Activated T-cell treated with anti-CD3 and anti-CD28 coated beads, Interleukin-2, amount 50 U/mL, for 72 hours (primary cell): ENCODE data around the gene TP53. TPM values are rescaled to one million over a fixed set of nuclear protein-coding genes. Genes with fewer than 3 reads are reported as not detected.

Experiments used
- ATAC-seq, 2 donors: fragments of 150-1000 bp; cut with Tn5 transposase; replicated peaks in 1 of 2; 2 replicates each; pipeline ENCODE4 v1.10.0; 2021; ENCODE audit warnings: moderate library complexity in 2 of 2, mild to moderate bottlenecking in 1 of 2
- DNase-seq, 2 donors: peaks; one replicate each; pipeline ENCODE4 v3.0.0; 2021 to 2022; ENCODE audit warnings: mixed read lengths in 1 of 2
- H3K27ac Mint-ChIP-seq: one replicate; pipeline ENCODE4 v1.8.0; 2022; ENCODE audit warnings: mild to moderate bottlenecking, moderate library complexity, mixed read lengths
- H3K27me3 Mint-ChIP-seq: one replicate; pipeline ENCODE4 v1.8.0; 2022; ENCODE audit warnings: low read depth, mixed read lengths
- H3K36me3 Mint-ChIP-seq, 2 donors: one replicate each; pipeline ENCODE4 v1.8.0; 2022; ENCODE audit warnings: mixed read lengths in 2 of 2, mild to moderate bottlenecking in 1 of 2; ENCODE audit not compliant: insufficient read depth in 2 of 2
- H3K4me1 Mint-ChIP-seq: one replicate; pipeline ENCODE4 v1.8.0; 2022; ENCODE audit warnings: low read depth, mixed read lengths
- H3K4me3 Mint-ChIP-seq, 2 donors: one replicate each; pipeline ENCODE4 v1.8.0; 2022; ENCODE audit warnings: mild to moderate bottlenecking in 2 of 2, mixed read lengths in 2 of 2, moderate library complexity in 2 of 2
- H3K9me3 Mint-ChIP-seq, 2 donors: one replicate each; pipeline ENCODE4 v1.8.0; 2022; ENCODE audit warnings: mixed read lengths in 2 of 2
- total RNA-seq, 2 donors: library from RNA; stranded (reverse); gene quantifications; one replicate each; pipeline ENCODE4 v1.2.3, GENCODE V29; 2022

TP53 gene
- total RNA-seq, 2 donors from 2014 or later, result 183 to 189 TPM

DNA sequence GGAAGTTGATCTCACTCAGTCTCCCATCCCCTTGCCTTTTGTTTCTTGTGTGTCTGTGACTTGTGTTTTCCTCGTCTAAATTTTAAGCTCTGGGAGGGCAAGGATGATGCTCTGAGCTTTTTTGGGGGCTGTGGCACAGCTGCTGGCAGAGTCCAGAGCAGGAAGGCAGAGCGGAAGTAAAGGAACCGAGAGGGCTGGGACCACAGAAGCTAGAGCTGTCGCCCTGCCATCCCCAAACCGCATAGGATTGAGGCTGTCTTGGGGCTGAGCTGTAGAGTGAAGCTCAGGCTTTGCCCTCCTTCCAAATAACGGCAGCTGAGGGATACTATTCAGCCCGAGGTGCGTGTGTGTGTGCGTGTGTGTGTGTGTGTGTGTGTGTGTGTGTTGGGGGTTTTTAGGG is 26.5 kb upstream of the TP53 start:
- DNase-seq (no peak), ATAC-seq (no peak)
- H3K4me1 Mint-ChIP-seq, result peaks cover 31% of the 10 kb centered on the region
- H3K9me3 Mint-ChIP-seq, result no peaks in the 10 kb centered on the region
- no peak overlapping the region for H3K27ac Mint-ChIP-seq
- H3K27me3 Mint-ChIP-seq, result peaks cover 79% of the 10 kb centered on the region
- H3K36me3 Mint-ChIP-seq, result no peaks in the 10 kb centered on the region
- no peak overlapping the region for H3K4me3 Mint-ChIP-seq

GRCh38 chr17:7712111-7712771 is 25.0 kb upstream of the TP53 start:
- DNase-seq (no peak), ATAC-seq (no peak)
- peaks cover 18% of the 10 kb centered on the region for H3K4me1 Mint-ChIP-seq
- H3K9me3 Mint-ChIP-seq, result no peaks in the 10 kb centered on the region
- no peak overlapping the region for H3K27ac Mint-ChIP-seq
- no peak overlapping the region for H3K4me3 Mint-ChIP-seq
- no peaks in the 10 kb centered on the region for H3K36me3 Mint-ChIP-seq
- peaks cover 66% of the 10 kb centered on the region for H3K27me3 Mint-ChIP-seq

- H3K4me1 Mint-ChIP-seq, result peaks cover 15% of the 10 kb centered on the region
- H3K36me3 Mint-ChIP-seq, result no peaks in the 10 kb centered on the region
- peak; percentile 35 to 38 for ATAC-seq
- no peak overlapping the region for H3K27ac Mint-ChIP-seq
- no peak overlapping the region for H3K4me3 Mint-ChIP-seq
- H3K9me3 Mint-ChIP-seq, result no peaks in the 10 kb centered on the region
- H3K27me3 Mint-ChIP-seq, result peaks cover 66% of the 10 kb centered on the region
- DNase-seq, result no peak
Measured at GRCh38 chr17:7711051-7711755, 23.9 kb upstream of the TP53 start.

DNA sequence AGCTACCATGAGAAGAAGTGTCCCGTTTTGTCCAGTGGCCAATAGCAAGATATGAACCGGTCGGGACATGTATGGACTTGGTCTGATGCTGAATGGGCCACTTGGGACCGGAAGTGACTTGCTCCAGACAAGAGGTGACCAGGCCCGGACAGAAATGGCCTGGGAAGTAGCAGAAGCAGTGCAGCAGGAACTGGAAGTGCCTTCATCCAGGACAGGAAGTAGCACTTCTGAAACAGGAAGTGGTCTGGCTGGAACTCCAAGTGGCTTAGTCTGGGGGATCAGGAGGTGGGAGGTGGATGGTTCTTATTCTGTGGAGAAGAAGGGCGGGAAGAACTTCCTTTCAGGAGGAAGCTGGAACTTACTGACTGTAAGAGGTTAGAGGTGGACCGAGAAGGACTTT is 23.0 kb upstream of the TP53 start:
- DNase-seq (no peak), ATAC-seq (no peak)
- Mint-ChIP-seq H3K27ac (no peak overlapping the region), H3K4me3 (no peak overlapping the region), H3K4me1 (peaks cover 20% of the 10 kb centered on the region), H3K27me3 (peaks cover 65% of the 10 kb centered on the region), H3K36me3 (no peaks in the 10 kb centered on the region), H3K9me3 (no peaks in the 10 kb centered on the region)

DNA sequence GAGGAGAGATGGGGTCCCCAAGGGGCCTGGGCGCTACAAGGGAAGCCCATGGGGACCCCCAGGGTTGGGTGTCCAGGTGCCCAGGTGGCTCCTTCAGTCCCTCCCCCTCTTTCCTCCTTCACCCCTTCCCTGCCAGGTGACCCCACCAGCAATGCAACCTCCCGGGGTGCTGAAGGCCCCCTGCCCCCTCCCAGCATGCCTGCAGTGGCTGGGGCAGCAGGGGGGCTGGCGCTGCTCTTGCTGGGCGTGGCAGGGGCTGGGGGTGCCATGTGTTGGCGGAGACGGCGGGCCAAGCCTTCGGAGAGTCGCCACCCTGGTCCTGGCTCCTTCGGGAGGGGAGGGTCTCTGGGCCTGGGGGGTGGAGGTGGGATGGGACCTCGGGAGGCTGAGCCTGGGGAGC is 21.7 kb upstream of the TP53 start:
- Mint-ChIP-seq H3K27ac (no peak overlapping the region), H3K27me3 (peaks cover 65% of the 10 kb centered on the region), H3K4me3 (no peak overlapping the region), H3K9me3 (no peaks in the 10 kb centered on the region), H3K4me1 (peaks cover 28% of the 10 kb centered on the region), H3K36me3 (no peaks in the 10 kb centered on the region)
- no peak for DNase-seq
- ATAC-seq, result no peak

- Mint-ChIP-seq H3K27me3 (peaks cover 64% of the 10 kb centered on the region), H3K27ac (no peak overlapping the region), H3K4me3 (no peak overlapping the region), H3K4me1 (peaks cover 36% of the 10 kb centered on the region), H3K36me3 (no peaks in the 10 kb centered on the region), H3K9me3 (no peaks in the 10 kb centered on the region)
- ATAC-seq, result no peak
- no peak for DNase-seq
Measured at GRCh38 chr17:7707858-7708750, 20.8 kb upstream of the TP53 start.

- Mint-ChIP-seq H3K4me3 (no peak overlapping the region), H3K4me1 (peaks cover 36% of the 10 kb centered on the region), H3K9me3 (no peaks in the 10 kb centered on the region), H3K36me3 (no peaks in the 10 kb centered on the region), H3K27me3 (peaks cover 59% of the 10 kb centered on the region), H3K27ac (no peak overlapping the region)
- DNase-seq (no peak), ATAC-seq (no peak)
Measured at GRCh38 chr17:7707446-7707845, 20.2 kb upstream of the TP53 start.

- Mint-ChIP-seq H3K4me3 (peak overlapping the region in 1 of 2 donors; percentile 64), H3K27ac (no peak overlapping the region), H3K4me1 (peaks cover 36% of the 10 kb centered on the region), H3K36me3 (peaks cover 0 to 3% of the 10 kb centered on the region in 2 donors), H3K9me3 (no peaks in the 10 kb centered on the region), H3K27me3 (peaks cover 54% of the 10 kb centered on the region)
- no peak for ATAC-seq
- DNase-seq, result no peak
Measured at GRCh38 chr17:7706631-7707354, 19.5 kb upstream of the TP53 start.

GRCh38 chr17:7705269-7706255 is 18.3 kb upstream of the TP53 start:
- peaks cover 0 to 3% of the 10 kb centered on the region in 2 donors for H3K36me3 Mint-ChIP-seq
- H3K9me3 Mint-ChIP-seq, result no peaks in the 10 kb centered on the region
- H3K4me3 Mint-ChIP-seq, result peak overlapping the region; percentile 2 to 64
- DNase-seq (no peak), ATAC-seq (peak; percentile 21 to 47)
- no peak overlapping the region for H3K27ac Mint-ChIP-seq
- H3K4me1 Mint-ChIP-seq, result peaks cover 35% of the 10 kb centered on the region
- H3K27me3 Mint-ChIP-seq, result peaks cover 44% of the 10 kb centered on the region

DNA sequence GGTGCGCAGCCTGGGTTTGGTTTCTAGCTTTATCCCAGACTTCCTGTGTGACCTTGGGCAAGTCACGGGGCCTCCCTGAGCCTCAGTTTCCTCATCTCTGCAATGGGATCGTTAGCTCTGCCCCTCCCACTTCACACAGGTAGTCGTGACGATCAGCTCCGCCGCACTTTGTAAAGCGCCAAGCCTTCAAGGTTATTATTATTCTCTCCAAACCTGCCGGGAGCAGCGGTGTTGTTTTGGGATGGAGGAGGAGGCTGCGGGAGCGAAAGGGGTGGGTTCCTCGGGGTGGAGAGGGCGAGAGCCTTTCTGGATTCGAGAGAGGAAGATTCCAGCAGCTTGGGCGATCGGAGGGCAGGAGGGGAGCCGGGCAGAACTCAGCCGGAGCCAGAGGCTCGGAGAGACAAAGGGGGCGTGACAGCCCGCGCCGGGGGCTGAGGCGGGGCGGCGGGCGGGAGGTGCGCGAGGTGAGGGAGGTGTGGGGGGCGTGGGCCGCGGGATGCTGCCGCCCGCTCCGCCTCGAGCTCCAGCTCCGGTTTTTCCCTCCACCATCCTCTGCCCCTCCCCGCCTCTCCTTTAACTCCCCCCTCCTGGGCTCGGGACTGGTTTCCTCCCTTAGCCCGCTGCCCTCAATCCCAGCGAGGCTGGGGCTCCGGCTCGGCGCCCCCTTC is 17.4 kb upstream of the TP53 start, which contains the start of gene EFNB3:
TSS of gene EFNB3 (plus strand) at position 602 of the 668 bp plus-strand sequence. CDS start 397 bp downstream, outside the sequence.
- H3K27ac Mint-ChIP-seq, result no peak within 1 kb of the TSS
- DNase-seq, result no peak
- H3K27me3 Mint-ChIP-seq, result peaks cover 37% of the 10 kb centered on the region
- H3K4me3 Mint-ChIP-seq, result peak within 1 kb of the TSS; percentile 70 to 83
- no peaks in the 10 kb centered on the region for H3K9me3 Mint-ChIP-seq
- peak; percentile 39 to 49 for ATAC-seq
- H3K36me3 Mint-ChIP-seq, result peaks cover 0 to 6% of the 10 kb centered on the region in 2 donors
- peaks cover 27% of the 10 kb centered on the region for H3K4me1 Mint-ChIP-seq
